ENCODE data around the gene P3R3URF. TPM values are rescaled to one million over a fixed set of nuclear protein-coding genes. Genes with fewer than 3 reads are reported as not detected.

P3R3URF gene
- total and polyA plus RNA-seq, 9 of the 15 experiments (the other 6 are each of a cell fraction or from before 2014, with no cell fraction given) = not detected

DNA sequence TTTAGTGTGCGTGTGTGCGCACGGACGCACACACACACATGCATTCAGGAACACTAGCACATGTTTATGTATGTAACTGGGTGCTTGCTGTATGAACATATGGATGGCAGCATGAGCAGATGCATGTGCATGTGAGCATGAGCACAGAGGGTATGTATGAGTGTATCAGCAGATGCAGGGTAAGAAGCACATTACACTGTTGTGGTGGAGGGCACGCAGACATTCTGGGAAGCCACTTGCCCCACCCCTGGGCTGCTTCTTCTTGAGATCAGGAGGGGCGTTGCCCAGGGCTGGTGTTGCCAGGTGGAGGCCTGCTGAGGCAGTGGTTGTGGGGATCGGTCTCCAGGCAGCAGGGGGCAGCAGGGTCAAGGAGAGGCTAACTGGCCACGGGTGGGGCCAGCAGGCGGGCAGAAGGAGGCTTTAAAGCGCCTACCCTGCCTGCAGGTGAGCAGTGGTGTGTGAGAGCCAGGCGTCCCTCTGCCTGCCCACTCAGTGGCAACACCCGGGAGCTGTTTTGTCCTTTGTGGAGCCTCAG is 3.9 kb upstream of the P3R3URF start:
- no peak overlapping the region for H3K4me3 ChIP-seq
- H3K4me1 ChIP-seq (replicated peaks in 1 of 2; ENCODE audit: control insufficient read depth in 2 of 2, insufficient read depth in 2 of 2, low read length in 2 of 2) = peaks cover 17 to 19% of the 10 kb centered on the region in 2 experiments
- in situ Hi-C loops (cut with MboI) = loop anchor here (25.0 kb wide), 1 partner anchor 543 kb away; no protein-coding TSS in a partner anchor
- no peaks in the 10 kb centered on the region for H3K9me3 ChIP-seq (replicated peaks; ENCODE audit: control insufficient read depth, insufficient read depth, low read depth, low read length)
- peak overlapping the region in 1 of 2 experiments; percentile 76; a peak in 2 of 4 replicates for H3K9ac ChIP-seq (ENCODE audit: insufficient read depth in 1 of 2, low read depth in 2 of 2, low read length in 2 of 2)
- H3K79me2 ChIP-seq (ENCODE audit: control insufficient read depth, insufficient read depth, low read length) = no peaks in the 10 kb centered on the region
- CTCF ChIA-PET (ENCODE audit: low intra/inter-chr PET ratio) = interaction anchor here (0.6 to 5.1 kb wide), 11 partner anchors 34 to 811 kb away, joined by 3 to 157 read pairs (median 3); no protein-coding TSS in a partner anchor
- FAIRE-seq (peak; percentile 49), ATAC-seq (peak; percentile 82), DNase-seq (ENCODE audit: extremely low read depth in 1 of 4, low spot score in 3 of 4) (peak; percentile 74 to 83 (median 78))
- H3K4me2 ChIP-seq (ENCODE audit: insufficient read depth, low read length) = peak overlapping the region; percentile 7; the same call in 1 of the 2 replicates
- no peak overlapping the region for H2AFZ ChIP-seq (ENCODE audit: low read depth, low read length)
- intact Hi-C loops (cut with micrococcal nuclease) = loop anchor here (1.0 to 5.0 kb wide), 3 partner anchors 19 to 167 kb away; partner anchors contain the start of gene POMGNT1
- H3K27ac ChIP-seq (ENCODE audit: extremely low read depth, low read depth, low read length) = no peak overlapping the region
- POLR2A ChIA-PET = interaction anchor here (1.1 kb wide), 1 partner anchor 48 kb away, joined by 4 read pairs; the partner anchor contains the start of gene PIK3R3
- H3K27me3 ChIP-seq (ENCODE audit: control insufficient read depth in 2 of 2, insufficient read depth in 2 of 2, low read length in 2 of 2) = no peaks in the 10 kb centered on the region
- 24% methylated on average over 12 of the region's 12 CpGs for WGBS (ENCODE audit: insufficient coverage, low coverage, missing lambda C conversion rate)
- no TSS peak for BruUV-seq (replicated peaks)
- peaks cover 2% of the 10 kb centered on the region for H3K9me1 ChIP-seq (ENCODE audit: control insufficient read depth, insufficient read depth, low read length)
- no peaks in the 10 kb centered on the region for H4K20me1 ChIP-seq (replicated peaks; ENCODE audit: control insufficient read depth, insufficient read depth, low read length)
- H3K36me3 ChIP-seq (ENCODE audit: control insufficient read depth, insufficient read depth, low read length) = no peaks in the 10 kb centered on the region
- TF ChIP-seq RCOR1 (IDR thresholded peaks at IDR 0.05; ENCODE audit: borderline replicate concordance in 1 of 2, low read depth in 2 of 2, low read length in 2 of 2) = 0 out of 4 replicates have a peak, but pooled peaks of 1 of the 2 experiments have one; percentile 20
- no peak for TF ChIP-seq ZNF511 (CRISPR knock-in tag; IDR thresholded peaks at IDR 0.05)
- no peak for TF ChIP-seq TOE1 (IDR thresholded peaks at IDR 0.05; ENCODE audit: borderline replicate concordance)
- no peak for TF ChIP-seq TOE1 (CRISPR knock-in tag; IDR thresholded peaks at IDR 0.05; ENCODE audit: borderline replicate concordance, low read depth)
- TF ChIP-seq RBM17 (IDR thresholded peaks at IDR 0.05; ENCODE audit: borderline replicate concordance, low read depth, low read length) = no peak
- no peak for TF ChIP-seq POLR2AphosphoS5 (IDR thresholded peaks at IDR 0.05; ENCODE audit: control insufficient read depth, insufficient read depth, low read depth, low read length)
- TF ChIP-seq, protein P1, sequence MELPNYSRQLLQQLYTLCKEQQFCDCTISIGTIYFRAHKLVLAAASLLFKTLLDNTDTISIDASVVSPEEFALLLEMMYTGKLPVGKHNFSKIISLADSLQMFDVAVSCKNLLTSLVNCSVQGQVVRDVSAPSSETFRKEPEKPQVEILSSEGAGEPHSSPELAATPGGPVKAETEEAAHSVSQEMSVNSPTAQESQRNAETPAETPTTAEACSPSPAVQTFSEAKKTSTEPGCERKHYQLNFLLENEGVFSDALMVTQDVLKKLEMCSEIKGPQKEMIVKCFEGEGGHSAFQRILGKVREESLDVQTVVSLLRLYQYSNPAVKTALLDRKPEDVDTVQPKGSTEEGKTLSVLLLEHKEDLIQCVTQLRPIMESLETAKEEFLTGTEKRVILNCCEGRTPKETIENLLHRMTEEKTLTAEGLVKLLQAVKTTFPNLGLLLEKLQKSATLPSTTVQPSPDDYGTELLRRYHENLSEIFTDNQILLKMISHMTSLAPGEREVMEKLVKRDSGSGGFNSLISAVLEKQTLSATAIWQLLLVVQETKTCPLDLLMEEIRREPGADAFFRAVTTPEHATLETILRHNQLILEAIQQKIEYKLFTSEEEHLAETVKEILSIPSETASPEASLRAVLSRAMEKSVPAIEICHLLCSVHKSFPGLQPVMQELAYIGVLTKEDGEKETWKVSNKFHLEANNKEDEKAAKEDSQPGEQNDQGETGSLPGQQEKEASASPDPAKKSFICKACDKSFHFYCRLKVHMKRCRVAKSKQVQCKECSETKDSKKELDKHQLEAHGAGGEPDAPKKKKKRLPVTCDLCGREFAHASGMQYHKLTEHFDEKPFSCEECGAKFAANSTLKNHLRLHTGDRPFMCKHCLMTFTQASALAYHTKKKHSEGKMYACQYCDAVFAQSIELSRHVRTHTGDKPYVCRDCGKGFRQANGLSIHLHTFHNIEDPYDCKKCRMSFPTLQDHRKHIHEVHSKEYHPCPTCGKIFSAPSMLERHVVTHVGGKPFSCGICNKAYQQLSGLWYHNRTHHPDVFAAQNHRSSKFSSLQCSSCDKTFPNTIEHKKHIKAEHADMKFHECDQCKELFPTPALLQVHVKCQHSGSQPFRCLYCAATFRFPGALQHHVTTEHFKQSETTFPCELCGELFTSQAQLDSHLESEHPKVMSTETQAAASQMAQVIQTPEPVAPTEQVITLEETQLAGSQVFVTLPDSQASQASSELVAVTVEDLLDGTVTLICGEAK (IDR thresholded peaks at IDR 0.05) = no peak
- TF ChIP-seq, protein P1 (CRISPR knock-in tag; IDR thresholded peaks at IDR 0.05) = no peak
- no peak for TF ChIP-seq CREB3L1 (IDR thresholded peaks at IDR 0.05; ENCODE audit: borderline replicate concordance, low read depth)
- TF ChIP-seq HDAC2 (IDR thresholded peaks at IDR 0.05) = no peak
